Thyroid gland (tissue), 4 donors: ENCODE data around the gene CD274.

Experiments
- POLR2A ChIP-seq, 2 donors: fragments of 450-650 bp; IDR thresholded peaks; one replicate each; pipeline ENCODE4 v1.6.1; 2017; ENCODE audit warnings: antibody characterized with exemption in 2 of 2, mild to moderate bottlenecking in 2 of 2, moderate library complexity in 1 of 2
- TF ChIP-seq, protein P1 (sequence below), 6 experiments: fragments of 200-600 bp in 3 of 6; fragments of 450-650 bp in 3 of 6; sonication (generic) in 3 of 6; IDR thresholded peaks; one replicate each; pipeline ENCODE4 v1.5.1; 2016 to 2019; ENCODE audit warnings: antibody characterized with exemption in 6 of 6, mild to moderate bottlenecking in 2 of 6, inconsistent platforms in 1 of 6, moderate library complexity in 1 of 6

DNA sequence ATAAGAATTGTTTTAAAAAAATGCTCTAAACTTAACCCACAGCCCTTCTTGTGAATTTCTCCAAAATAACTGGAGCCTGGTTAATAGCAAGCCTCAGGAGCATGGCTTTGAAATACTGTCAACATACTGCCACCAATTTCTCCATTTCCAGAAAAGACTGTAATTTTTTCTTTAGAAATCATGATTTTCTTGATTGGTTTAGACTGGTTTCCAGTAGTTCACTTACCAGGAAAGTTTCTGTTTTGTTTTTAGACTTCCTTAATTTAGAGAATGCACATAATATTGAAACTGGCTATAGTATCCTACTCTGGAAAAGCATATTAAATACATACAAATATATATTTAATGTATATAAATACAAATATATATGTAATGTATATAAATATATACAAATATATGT lies 4.5 kb upstream of the CD274 start:
- TF ChIP-seq, protein P1, sequence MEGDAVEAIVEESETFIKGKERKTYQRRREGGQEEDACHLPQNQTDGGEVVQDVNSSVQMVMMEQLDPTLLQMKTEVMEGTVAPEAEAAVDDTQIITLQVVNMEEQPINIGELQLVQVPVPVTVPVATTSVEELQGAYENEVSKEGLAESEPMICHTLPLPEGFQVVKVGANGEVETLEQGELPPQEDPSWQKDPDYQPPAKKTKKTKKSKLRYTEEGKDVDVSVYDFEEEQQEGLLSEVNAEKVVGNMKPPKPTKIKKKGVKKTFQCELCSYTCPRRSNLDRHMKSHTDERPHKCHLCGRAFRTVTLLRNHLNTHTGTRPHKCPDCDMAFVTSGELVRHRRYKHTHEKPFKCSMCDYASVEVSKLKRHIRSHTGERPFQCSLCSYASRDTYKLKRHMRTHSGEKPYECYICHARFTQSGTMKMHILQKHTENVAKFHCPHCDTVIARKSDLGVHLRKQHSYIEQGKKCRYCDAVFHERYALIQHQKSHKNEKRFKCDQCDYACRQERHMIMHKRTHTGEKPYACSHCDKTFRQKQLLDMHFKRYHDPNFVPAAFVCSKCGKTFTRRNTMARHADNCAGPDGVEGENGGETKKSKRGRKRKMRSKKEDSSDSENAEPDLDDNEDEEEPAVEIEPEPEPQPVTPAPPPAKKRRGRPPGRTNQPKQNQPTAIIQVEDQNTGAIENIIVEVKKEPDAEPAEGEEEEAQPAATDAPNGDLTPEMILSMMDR (IDR thresholded peaks at IDR 0.05) = no peak
- no peak for TF ChIP-seq POLR2A (IDR thresholded peaks at IDR 0.05)
